IMR-90 (cell line): ENCODE results near the gene MX1.

Experiments used
- BHLHE40 ChIP-seq: fragments of 150-350 bp; IDR thresholded peaks from 2 replicates; pipeline ENCODE4 v1.6.1; 2016; ENCODE audit warnings: mild to moderate bottlenecking, low read depth, low read length
- CEBPB ChIP-seq: IDR thresholded peaks from 2 replicates; pipeline ENCODE4 v1.6.1; 2012; ENCODE audit warnings: low read depth, low read length, improper control_type of control experiment
- CTCF ChIP-seq: conservative IDR thresholded peaks from 2 replicates; pipeline ENCODE4 v1.5.1; 2012; ENCODE audit warnings: mild to moderate bottlenecking, low read depth, low read length, improper control_type of control experiment
- MAFK ChIP-seq: IDR thresholded peaks from 2 replicates; pipeline ENCODE4 v1.6.1; 2012; ENCODE audit warnings: low read depth, low read length, improper control_type of control experiment
- POLR2A ChIP-seq: IDR thresholded peaks from 2 replicates; pipeline ENCODE4 v1.6.1; 2012; ENCODE audit warnings: mild to moderate bottlenecking, low read depth, low read length
- RAD21 ChIP-seq: IDR thresholded peaks from 2 replicates; pipeline ENCODE4 v1.6.1; 2012; ENCODE audit warnings: low read length, improper control_type of control experiment
- RCOR1 ChIP-seq: IDR thresholded peaks from 2 replicates; pipeline ENCODE4 v1.6.1; 2012; ENCODE audit warnings: mild to moderate bottlenecking, low read length, improper control_type of control experiment; ENCODE audit not compliant: insufficient replicate concordance
- RFX5 ChIP-seq: IDR thresholded peaks from 2 replicates; pipeline ENCODE4 v1.8.0; 2012; ENCODE audit warnings: low read depth, mild to moderate bottlenecking, low read length, moderate library complexity
- SMC3 ChIP-seq: fragments of 150-350 bp; IDR thresholded peaks from 2 replicates; pipeline ENCODE4 v1.6.1; 2016; ENCODE audit warnings: low read depth, mild to moderate bottlenecking, antibody characterized with exemption, low read length, moderate library complexity

GRCh38 chr21:41451753-41452676 lies 26.0 kb downstream of the MX1 start:
- TF ChIP-seq CTCF, result no peak
- no peak for TF ChIP-seq POLR2A
- no peak for TF ChIP-seq SMC3
- no peak for TF ChIP-seq CEBPB
- no peak for TF ChIP-seq RFX5
- no peak for TF ChIP-seq BHLHE40
- TF ChIP-seq MAFK, result no peak
- TF ChIP-seq RAD21, result no peak
- no peak for TF ChIP-seq RCOR1
